H9 (cell line): ENCODE data around the gene MEP1B. TPM values are rescaled to one million over a fixed set of nuclear protein-coding genes. Genes with fewer than 3 reads are reported as not detected.

ENCODE experiments used
- DNase-seq: peaks from one replicate; pipeline ENCODE4 v3.0.0-alpha.2; 2017
- H2AFZ ChIP-seq: one replicate; pipeline ENCODE4 v1.6.1; 2013; ENCODE audit warnings: mild to moderate bottlenecking, low read length, control low read depth, moderate library complexity
- H2AK5ac ChIP-seq: 2 replicates; pipeline ENCODE4 v1.6.1; 2013; ENCODE audit warnings: low read length, control low read depth, mixed read lengths; ENCODE audit not compliant: insufficient read length
- H2BK120ac ChIP-seq: one replicate; pipeline ENCODE4 v1.6.1; 2013; ENCODE audit warnings: low read depth, mild to moderate bottlenecking, low read length, control low read depth, inconsistent platforms; ENCODE audit not compliant: poor library complexity, severe bottlenecking
- H2BK12ac ChIP-seq: 2 replicates; pipeline ENCODE4 v1.6.1; 2013; ENCODE audit warnings: low read length, control low read depth, mixed read lengths, low read depth; ENCODE audit not compliant: insufficient read length
- H2BK15ac ChIP-seq: 2 replicates; pipeline ENCODE4 v1.6.1; 2013; ENCODE audit warnings: low read depth, low read length, control low read depth
- H2BK20ac ChIP-seq: one replicate; pipeline ENCODE4 v1.6.1; 2013; ENCODE audit warnings: low read depth, mild to moderate bottlenecking, low read length, control low read depth, inconsistent platforms; ENCODE audit not compliant: poor library complexity, severe bottlenecking
- H2BK5ac ChIP-seq: 2 replicates; pipeline ENCODE4 v1.6.1; 2013; ENCODE audit warnings: low read length, control low read depth, mixed read lengths; ENCODE audit not compliant: insufficient read length
- H3K14ac ChIP-seq: 2 replicates; pipeline ENCODE4 v1.6.1; 2013; ENCODE audit warnings: low read length, control low read depth; ENCODE audit not compliant: insufficient read depth
- H3K18ac ChIP-seq: 2 replicates; pipeline ENCODE4 v1.6.1; 2013; ENCODE audit warnings: low read depth, mild to moderate bottlenecking, mixed read lengths, low read length, control low read depth; ENCODE audit not compliant: insufficient read length
- H3K23ac ChIP-seq: 2 replicates; pipeline ENCODE4 v1.6.1; 2013; ENCODE audit warnings: low read length, control low read depth, mixed read lengths, low read depth; ENCODE audit not compliant: insufficient read length
- H3K23me2 ChIP-seq: 2 replicates; pipeline ENCODE4 v1.6.1; 2013; ENCODE audit warnings: low read depth, mild to moderate bottlenecking, mixed read lengths, low read length, control low read depth; ENCODE audit not compliant: insufficient read length, poor library complexity, severe bottlenecking
- H3K27ac ChIP-seq: 2 replicates; pipeline ENCODE4 v1.5.1; 2013; ENCODE audit warnings: low read length, control low read depth, mixed read lengths, low read depth; ENCODE audit not compliant: insufficient read length
- H3K27me3 ChIP-seq: 2 replicates; pipeline ENCODE4 v1.6.1; 2013; ENCODE audit warnings: low read length, control low read depth, inconsistent platforms; ENCODE audit not compliant: insufficient read depth
- H3K4ac ChIP-seq: 2 replicates; pipeline ENCODE4 v1.6.1; 2013; ENCODE audit warnings: low read depth, mild to moderate bottlenecking, control low read depth, inconsistent platforms, low read length, moderate library complexity
- H3K4me1 ChIP-seq: 2 replicates; pipeline ENCODE4 v1.6.1; 2013; ENCODE audit warnings: low read length, control low read depth, inconsistent platforms; ENCODE audit not compliant: insufficient read depth
- H3K4me2 ChIP-seq: 2 replicates; pipeline ENCODE4 v1.6.1; 2013; ENCODE audit warnings: low read length, control low read depth, mixed read lengths; ENCODE audit not compliant: insufficient read length, insufficient read depth
- H3K56ac ChIP-seq: 2 replicates; pipeline ENCODE4 v1.6.1; 2013; ENCODE audit warnings: low read depth, mild to moderate bottlenecking, mixed read lengths, low read length, control low read depth; ENCODE audit not compliant: insufficient read length
- H3K79me1 ChIP-seq: 2 replicates; pipeline ENCODE4 v1.6.1; 2013; ENCODE audit warnings: low read depth, mild to moderate bottlenecking, moderate library complexity, low read length, control low read depth, inconsistent platforms; ENCODE audit not compliant: insufficient read depth, poor library complexity, severe bottlenecking
- H3K79me2 ChIP-seq: 2 replicates; pipeline ENCODE4 v1.6.1; 2013; ENCODE audit warnings: low read length, control low read depth, inconsistent platforms; ENCODE audit not compliant: insufficient read depth
- H3K9ac ChIP-seq: 2 replicates; pipeline ENCODE4 v1.6.1; 2013; ENCODE audit warnings: low read length, control low read depth, mixed read lengths; ENCODE audit not compliant: insufficient read length; ENCODE audit errors: extremely low read depth
- H3K9me3 ChIP-seq: one replicate; pipeline ENCODE4 v1.6.1; 2013; ENCODE audit warnings: low read depth, low read length, inconsistent platforms; ENCODE audit not compliant: control insufficient read depth
- H3T11ph ChIP-seq: one replicate; pipeline ENCODE4 v1.6.1; 2013; ENCODE audit warnings: mild to moderate bottlenecking, low read length, control low read depth, inconsistent platforms
- H4K20me1 ChIP-seq: one replicate; pipeline ENCODE4 v1.6.1; 2013; ENCODE audit not compliant: control insufficient read depth, insufficient read length, insufficient read depth
- H4K5ac ChIP-seq: 2 replicates; pipeline ENCODE4 v1.6.1; 2013; ENCODE audit warnings: low read depth, mild to moderate bottlenecking, mixed read lengths, low read length, control low read depth; ENCODE audit not compliant: insufficient read length
- H4K8ac ChIP-seq: replicated peaks from 2 replicates; pipeline ENCODE4 v1.6.1; 2013; ENCODE audit warnings: low read length, control low read depth, mixed read lengths, low read depth; ENCODE audit not compliant: insufficient read length
- H4K91ac ChIP-seq: 2 replicates; pipeline ENCODE4 v1.6.1; 2013; ENCODE audit warnings: low read depth, mild to moderate bottlenecking, moderate library complexity, mixed read lengths, low read length, control low read depth; ENCODE audit not compliant: insufficient read length
- H3K27ac Mint-ChIP-seq, 3 experiments: 2 replicates in 2 of 3; 3 replicates in 1 of 3; pipeline ENCODE4 v1.8.0; 2020 to 2021; ENCODE audit warnings: mixed read lengths in 3 of 3, mild to moderate bottlenecking in 1 of 3, moderate library complexity in 1 of 3
- H3K27me3 Mint-ChIP-seq: 2 replicates; pipeline ENCODE4 v1.8.0; 2021; ENCODE audit warnings: low read depth, mild to moderate bottlenecking, moderate library complexity, mixed read lengths
- H3K36me3 Mint-ChIP-seq, 3 experiments: 2 replicates in 2 of 3; 3 replicates in 1 of 3; pipeline ENCODE4 v1.8.0; 2020 to 2021; ENCODE audit warnings: low read depth in 3 of 3, mixed read lengths in 3 of 3; ENCODE audit not compliant: insufficient read depth in 1 of 3
- H3K4me1 Mint-ChIP-seq, 2 experiments: 2 replicates each; pipeline ENCODE4 v1.8.0; 2020; ENCODE audit warnings: mixed read lengths in 2 of 2
- H3K4me3 Mint-ChIP-seq, 2 experiments: 2 replicates in 1 of 2; 3 replicates in 1 of 2; pipeline ENCODE4 v1.8.0; 2020 to 2021; ENCODE audit warnings: mild to moderate bottlenecking in 2 of 2, mixed read lengths in 2 of 2, moderate library complexity in 1 of 2
- H3K9me3 Mint-ChIP-seq, 2 experiments: 2 replicates in 1 of 2; 3 replicates in 1 of 2; pipeline ENCODE4 v1.8.0; 2020; ENCODE audit warnings: mild to moderate bottlenecking in 2 of 2, mixed read lengths in 2 of 2, moderate library complexity in 1 of 2
- CTCF ChIP-seq: fragments of 200-600 bp; sonication (generic); conservative IDR thresholded peaks from 3 replicates; pipeline ENCODE4 v1.8.0; 2021; ENCODE audit warnings: antibody characterized with exemption, mild to moderate bottlenecking
- WGBS: extraction: QIAGEN DNeasy Blood & Tissue Kit; methylation state at CpG from one replicate; pipeline ENCODE4 v1.1.7; 2013; ENCODE audit warnings: missing lambda C conversion rate, low lambda C conversion rate, mixed read lengths; ENCODE audit not compliant: insufficient read length; ENCODE audit errors: extremely low coverage; 5-methylcytosine and 5-hydroxymethylcytosine counted together
- total RNA-seq: library from RNA; stranded (reverse); gene quantifications from 2 replicates; pipeline ENCODE4 v1.2.1, GENCODE V29; 2021

Gene MEP1B
- total RNA-seq, 1 experiment from 2014 or later: not detected

- Histone ChIP-seq H2BK15ac (no peak overlapping the region), H4K91ac (no peak overlapping the region), H2BK5ac (no peak overlapping the region), H3T11ph (no peak overlapping the region), H3K56ac (no peak overlapping the region), H3K9ac (no peak overlapping the region), H2BK12ac (no peak overlapping the region), H3K23ac (no peak overlapping the region), H3K4ac (no peak overlapping the region), H3K27me3 (no peaks in the 10 kb centered on the region), H2AFZ (no peak overlapping the region), H3K9me3 (no peaks in the 10 kb centered on the region), H3K18ac (no peak overlapping the region), H3K4me1 (no peaks in the 10 kb centered on the region), H3K79me2 (no peaks in the 10 kb centered on the region), H2BK20ac (no peak overlapping the region), H4K8ac (no peak overlapping the region), H3K27ac (no peak overlapping the region), H3K79me1 (no peaks in the 10 kb centered on the region), H3K4me2 (no peak overlapping the region), H4K5ac (no peak overlapping the region), H3K23me2 (no peaks in the 10 kb centered on the region), H4K20me1 (no peaks in the 10 kb centered on the region), H3K14ac (no peak overlapping the region), H2BK120ac (no peak overlapping the region), H2AK5ac (no peak overlapping the region)
- DNase-seq: no peak
- Mint-ChIP-seq H3K4me1 (no peaks in the 10 kb centered on the region; a peak in 1 of 4 replicates), H3K9me3 (no peaks in the 10 kb centered on the region), H3K36me3 (no peaks in the 10 kb centered on the region; a peak in 1 of 7 replicates), H3K27me3 (no peaks in the 10 kb centered on the region), H3K4me3 (no peak overlapping the region), H3K27ac (no peak overlapping the region)
- no CpG with 5 or more reads among the region's 5 CpGs for WGBS
- no peak for TF ChIP-seq CTCF
Observed at GRCh38 chr18:32258558-32259204, 68.8 kb downstream of the MEP1B start.
